Liver (tissue), 9 donors: ENCODE data around the gene ARHGEF25. TPM values are rescaled to one million over a fixed set of nuclear protein-coding genes. Genes with fewer than 3 reads are reported as not detected.
"Not testable (repeated sequence)": the region's sequence is repeated elsewhere in the genome, so short reads cannot be mapped to it uniquely, and the experiment has no call there.

Experiments
- DNase-seq: peaks from one replicate; pipeline ENCODE4 v3.0.0-alpha.2; 2017; ENCODE audit warnings: low spot score
- H3K27ac ChIP-seq, 2 donors: one replicate each; pipeline ENCODE4 v1.7.0; 2013; ENCODE audit warnings: inconsistent platforms in 2 of 2, low read length in 2 of 2, control low read depth in 1 of 2, low read depth in 1 of 2, mild to moderate bottlenecking in 1 of 2
- H3K27me3 ChIP-seq, 4 donors: one replicate each; pipeline versions ENCODE4 v1.6.1 to v1.7.0; 2013; ENCODE audit warnings: low read length in 3 of 4, inconsistent platforms in 1 of 4, mild to moderate bottlenecking in 1 of 4, moderate library complexity in 1 of 4; ENCODE audit not compliant: control insufficient read depth in 4 of 4, insufficient read depth in 4 of 4
- H3K36me3 ChIP-seq, 4 donors: one replicate each; pipeline versions ENCODE4 v1.6.1 to v1.7.0; 2013; ENCODE audit warnings: low read length in 3 of 4, mild to moderate bottlenecking in 3 of 4, low read depth in 1 of 4, moderate library complexity in 1 of 4; ENCODE audit not compliant: control insufficient read depth in 4 of 4, insufficient read depth in 3 of 4
- H3K4me1 ChIP-seq, 4 donors: one replicate each; pipeline versions ENCODE4 v1.6.1 to v1.7.0; 2013; ENCODE audit warnings: low read length in 3 of 4, mild to moderate bottlenecking in 3 of 4, moderate library complexity in 1 of 4; ENCODE audit not compliant: control insufficient read depth in 4 of 4, insufficient read depth in 4 of 4
- H3K4me3 ChIP-seq, 3 donors: one replicate each; pipeline versions ENCODE4 v1.6.1 to v1.7.0; 2013; ENCODE audit warnings: low read length in 3 of 3, control low read depth in 1 of 3, low read depth in 1 of 3, mild to moderate bottlenecking in 1 of 3
- H3K9ac ChIP-seq, 2 donors: one replicate each; pipeline ENCODE4 v1.7.0; 2013; ENCODE audit warnings: low read length in 2 of 2, mild to moderate bottlenecking in 2 of 2, moderate library complexity in 2 of 2, control low read depth in 1 of 2, low read depth in 1 of 2
- H3K9me3 ChIP-seq, 4 donors: one replicate each; pipeline versions ENCODE4 v1.6.1 to v1.7.0; 2013; ENCODE audit warnings: low read length in 3 of 4; ENCODE audit not compliant: control insufficient read depth in 4 of 4
- EGR1 ChIP-seq, 2 donors: IDR thresholded peaks; 2 replicates each; pipeline ENCODE4 v1.6.1; 2016 to 2018; ENCODE audit warnings: antibody characterized with exemption in 2 of 2, low read depth in 2 of 2
- FOXA1 ChIP-seq: IDR thresholded peaks from 2 replicates; pipeline ENCODE4 v1.6.1; 2016; ENCODE audit warnings: antibody characterized with exemption
- FOXA2 ChIP-seq: IDR thresholded peaks from 2 replicates; pipeline ENCODE4 v1.6.1; 2016; ENCODE audit warnings: antibody characterized with exemption
- GABPA ChIP-seq, 2 donors: IDR thresholded peaks in 1 of 2; conservative IDR thresholded peaks in 1 of 2; 2 replicates each; pipeline ENCODE4 v1.6.1; 2016; ENCODE audit warnings: antibody characterized with exemption in 2 of 2, mild to moderate bottlenecking in 1 of 2, moderate library complexity in 1 of 2
- NR2F2 ChIP-seq: IDR thresholded peaks from 2 replicates; pipeline ENCODE4 v1.6.1; 2016; ENCODE audit warnings: antibody characterized with exemption
- RAD21 ChIP-seq, 2 donors: IDR thresholded peaks; 2 replicates each; pipeline ENCODE4 v1.6.1; 2016; ENCODE audit warnings: antibody characterized with exemption in 2 of 2, mild to moderate bottlenecking in 2 of 2
- RXRA ChIP-seq, 2 donors: IDR thresholded peaks; 2 replicates each; pipeline ENCODE4 v1.6.1; 2017 to 2018; ENCODE audit warnings: antibody characterized with exemption in 2 of 2, mild to moderate bottlenecking in 1 of 2
- SP1 ChIP-seq: IDR thresholded peaks from 2 replicates; pipeline ENCODE4 v1.6.1; 2018; ENCODE audit warnings: antibody characterized with exemption, mild to moderate bottlenecking
- WGBS: extraction: QIAGEN DNeasy Blood & Tissue Kit; methylation state at CpG from one replicate; pipeline ENCODE4 v1.1.7; 2013; 5-methylcytosine and 5-hydroxymethylcytosine counted together
- polyA plus RNA-seq, 2 donors: library from polyadenylated mRNA; stranded (reverse) in 1 of 2; unstranded in 1 of 2; fragments of 200-250 nt in 1 of 2; fragments of >200 nt in 1 of 2; fragmentation: Nextera tagmentation in 1 of 2; extraction: Ambion mirVana in 1 of 2; gene quantifications; one replicate each; pipeline versions ENCODE4 v1.2.1 to v1.2.3, GENCODE V29; 2013 to 2015
- total RNA-seq, 2 donors: library from RNA; depleted of rRNA; stranded (reverse); fragments of >200 nt; gene quantifications; one replicate each; pipeline ENCODE4 v1.2.3, GENCODE V29; 2014
- TF ChIP-seq, protein P1 (sequence below): IDR thresholded peaks from 2 replicates; pipeline ENCODE4 v1.6.1; 2016; ENCODE audit warnings: antibody characterized with exemption
- TF ChIP-seq, protein P2 (sequence below): IDR thresholded peaks from 2 replicates; pipeline ENCODE4 v1.6.1; 2016; ENCODE audit warnings: antibody characterized with exemption
- TF ChIP-seq, protein P3 (sequence below): IDR thresholded peaks from 2 replicates; pipeline ENCODE4 v1.6.1; 2016; ENCODE audit warnings: antibody characterized with exemption, mild to moderate bottlenecking
- TF ChIP-seq, protein P4 (sequence below): fragments of 150-350 bp; IDR thresholded peaks from 2 replicates; pipeline ENCODE4 v1.5.1; 2017; ENCODE audit warnings: improper control_type of control experiment, low read depth, low read length; ENCODE audit not compliant: missing input control
- donor health status: healthy.
- donor health status: healthy.
- donor health status: healthy.
- donor health status: healthy.
- donor health status: healthy.

The ARHGEF25 gene
- total and polyA plus RNA-seq, 4 donors: 0.57 to 2.3 (median 1.9) TPM

DNA sequence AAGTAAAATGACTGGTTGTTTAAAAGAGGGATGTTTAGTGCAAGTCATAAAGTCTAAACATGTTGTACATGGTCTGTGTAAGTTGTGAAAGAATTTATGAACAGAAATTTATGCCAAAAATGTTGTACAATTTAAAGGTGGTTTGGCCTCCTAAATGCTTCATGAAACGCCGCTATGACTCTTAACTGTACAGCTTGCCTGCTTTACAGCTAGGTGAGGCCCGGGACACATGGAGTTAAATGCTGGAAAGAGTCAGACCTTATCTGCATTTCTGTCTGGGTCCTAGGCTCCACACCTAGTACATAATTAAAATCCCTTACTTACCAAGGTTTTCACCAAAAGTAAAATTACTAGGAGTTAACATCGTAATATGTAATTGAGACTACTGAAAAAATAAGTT is 50.1 kb downstream of the ARHGEF25 start:
- no peak for DNase-seq
- no peaks in the 10 kb centered on the region for H3K36me3 ChIP-seq
- H3K9me3 ChIP-seq: no peaks in the 10 kb centered on the region
- no peaks in the 10 kb centered on the region for H3K27me3 ChIP-seq
- H3K4me1 ChIP-seq: peaks cover 0 to 5% (median 4%) of the 10 kb centered on the region in 4 donors
- H3K9ac ChIP-seq: no peak overlapping the region
- TF ChIP-seq NR2F2: no peak
- TF ChIP-seq, protein P1, sequence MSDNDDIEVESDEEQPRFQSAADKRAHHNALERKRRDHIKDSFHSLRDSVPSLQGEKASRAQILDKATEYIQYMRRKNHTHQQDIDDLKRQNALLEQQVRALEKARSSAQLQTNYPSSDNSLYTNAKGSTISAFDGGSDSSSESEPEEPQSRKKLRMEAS: no peak
- no peak for TF ChIP-seq FOXA1
- TF ChIP-seq GABPA (IDR thresholded peaks at IDR 0.05 in 1 of 2, conservative IDR thresholded peaks at IDR 0.05 in 1 of 2): no peak
- TF ChIP-seq, protein P2, sequence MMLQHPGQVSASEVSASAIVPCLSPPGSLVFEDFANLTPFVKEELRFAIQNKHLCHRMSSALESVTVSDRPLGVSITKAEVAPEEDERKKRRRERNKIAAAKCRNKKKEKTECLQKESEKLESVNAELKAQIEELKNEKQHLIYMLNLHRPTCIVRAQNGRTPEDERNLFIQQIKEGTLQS: no peak
- no peak for TF ChIP-seq RAD21 (IDR thresholded peaks at IDR 0.05)
- no peak for TF ChIP-seq EGR1 (IDR thresholded peaks at IDR 0.05; ENCODE audit: low read depth in 2 of 2)
- no peak for TF ChIP-seq SP1
- TF ChIP-seq, protein P3, sequence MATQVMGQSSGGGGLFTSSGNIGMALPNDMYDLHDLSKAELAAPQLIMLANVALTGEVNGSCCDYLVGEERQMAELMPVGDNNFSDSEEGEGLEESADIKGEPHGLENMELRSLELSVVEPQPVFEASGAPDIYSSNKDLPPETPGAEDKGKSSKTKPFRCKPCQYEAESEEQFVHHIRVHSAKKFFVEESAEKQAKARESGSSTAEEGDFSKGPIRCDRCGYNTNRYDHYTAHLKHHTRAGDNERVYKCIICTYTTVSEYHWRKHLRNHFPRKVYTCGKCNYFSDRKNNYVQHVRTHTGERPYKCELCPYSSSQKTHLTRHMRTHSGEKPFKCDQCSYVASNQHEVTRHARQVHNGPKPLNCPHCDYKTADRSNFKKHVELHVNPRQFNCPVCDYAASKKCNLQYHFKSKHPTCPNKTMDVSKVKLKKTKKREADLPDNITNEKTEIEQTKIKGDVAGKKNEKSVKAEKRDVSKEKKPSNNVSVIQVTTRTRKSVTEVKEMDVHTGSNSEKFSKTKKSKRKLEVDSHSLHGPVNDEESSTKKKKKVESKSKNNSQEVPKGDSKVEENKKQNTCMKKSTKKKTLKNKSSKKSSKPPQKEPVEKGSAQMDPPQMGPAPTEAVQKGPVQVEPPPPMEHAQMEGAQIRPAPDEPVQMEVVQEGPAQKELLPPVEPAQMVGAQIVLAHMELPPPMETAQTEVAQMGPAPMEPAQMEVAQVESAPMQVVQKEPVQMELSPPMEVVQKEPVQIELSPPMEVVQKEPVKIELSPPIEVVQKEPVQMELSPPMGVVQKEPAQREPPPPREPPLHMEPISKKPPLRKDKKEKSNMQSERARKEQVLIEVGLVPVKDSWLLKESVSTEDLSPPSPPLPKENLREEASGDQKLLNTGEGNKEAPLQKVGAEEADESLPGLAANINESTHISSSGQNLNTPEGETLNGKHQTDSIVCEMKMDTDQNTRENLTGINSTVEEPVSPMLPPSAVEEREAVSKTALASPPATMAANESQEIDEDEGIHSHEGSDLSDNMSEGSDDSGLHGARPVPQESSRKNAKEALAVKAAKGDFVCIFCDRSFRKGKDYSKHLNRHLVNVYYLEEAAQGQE: no peak
- TF ChIP-seq, protein P4, sequence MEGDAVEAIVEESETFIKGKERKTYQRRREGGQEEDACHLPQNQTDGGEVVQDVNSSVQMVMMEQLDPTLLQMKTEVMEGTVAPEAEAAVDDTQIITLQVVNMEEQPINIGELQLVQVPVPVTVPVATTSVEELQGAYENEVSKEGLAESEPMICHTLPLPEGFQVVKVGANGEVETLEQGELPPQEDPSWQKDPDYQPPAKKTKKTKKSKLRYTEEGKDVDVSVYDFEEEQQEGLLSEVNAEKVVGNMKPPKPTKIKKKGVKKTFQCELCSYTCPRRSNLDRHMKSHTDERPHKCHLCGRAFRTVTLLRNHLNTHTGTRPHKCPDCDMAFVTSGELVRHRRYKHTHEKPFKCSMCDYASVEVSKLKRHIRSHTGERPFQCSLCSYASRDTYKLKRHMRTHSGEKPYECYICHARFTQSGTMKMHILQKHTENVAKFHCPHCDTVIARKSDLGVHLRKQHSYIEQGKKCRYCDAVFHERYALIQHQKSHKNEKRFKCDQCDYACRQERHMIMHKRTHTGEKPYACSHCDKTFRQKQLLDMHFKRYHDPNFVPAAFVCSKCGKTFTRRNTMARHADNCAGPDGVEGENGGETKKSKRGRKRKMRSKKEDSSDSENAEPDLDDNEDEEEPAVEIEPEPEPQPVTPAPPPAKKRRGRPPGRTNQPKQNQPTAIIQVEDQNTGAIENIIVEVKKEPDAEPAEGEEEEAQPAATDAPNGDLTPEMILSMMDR: no peak
- no peak for TF ChIP-seq FOXA2
- TF ChIP-seq RXRA (IDR thresholded peaks at IDR 0.05): no peak
- no peak overlapping the region for H3K4me3 ChIP-seq
- 88% methylated on average over 4 of the region's 4 CpGs for WGBS
- no peak overlapping the region for H3K27ac ChIP-seq

DNA sequence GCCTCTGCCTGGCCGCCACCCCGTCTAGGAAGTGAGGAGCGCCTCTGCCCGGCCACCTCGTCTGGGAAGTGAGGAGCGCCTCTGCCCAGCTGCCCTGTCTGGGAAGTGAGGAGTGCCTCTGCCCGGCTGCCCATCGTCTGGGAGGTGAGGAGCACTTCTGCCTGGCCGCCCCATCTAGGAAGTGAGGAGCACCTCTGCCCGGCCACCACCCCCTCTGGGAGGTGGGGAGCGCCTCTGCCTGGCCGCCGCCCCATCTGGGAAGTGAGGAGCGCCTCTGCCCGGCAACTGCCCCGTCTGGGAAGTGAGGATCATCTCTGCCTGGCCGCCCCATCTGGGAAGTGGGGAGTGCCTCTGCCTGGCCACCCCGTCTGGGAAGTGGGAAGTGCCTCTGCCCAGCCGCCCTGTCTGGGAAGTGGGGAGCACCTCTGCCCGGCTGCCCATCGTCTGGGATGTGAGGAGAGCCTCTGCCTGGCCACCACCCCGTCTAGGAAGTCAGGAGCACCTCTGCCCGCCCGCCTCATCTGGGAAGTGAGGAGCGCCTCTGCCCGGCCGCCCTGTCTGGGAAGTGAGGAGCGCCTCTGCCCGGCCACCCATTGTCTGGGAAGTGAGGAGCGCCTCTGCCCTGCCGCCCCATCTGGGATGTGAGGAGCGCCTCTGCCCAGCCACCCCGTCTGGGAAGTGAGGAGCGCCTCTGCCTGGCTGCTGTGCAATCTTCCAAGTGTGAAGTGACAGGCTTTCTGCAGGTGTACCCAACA is 54.0 kb downstream of the ARHGEF25 start:
- 84% methylated on average over 34 of the region's 34 CpGs for WGBS
- not testable (repeated sequence) for H3K27ac ChIP-seq, H3K4me3 ChIP-seq, H3K4me1 ChIP-seq, H3K9me3 ChIP-seq, DNase-seq, H3K9ac ChIP-seq, H3K27me3 ChIP-seq, H3K36me3 ChIP-seq

Other genes starting within 250 kb of the ARHGEF25 start
- gene R3HDM2, start 180.4 kb upstream of the ARHGEF25 start, total RNA-seq: 10 to 100 TPM in 1 of 2 donors, 1 to 10 TPM in 1; 7.4 to 28.9 TPM
- gene R3HDM2, start 180.4 kb upstream of the ARHGEF25 start, polyA plus RNA-seq: 10 to 100 TPM; 11.2 to 19.0 TPM
- gene INHBC, start 176.7 kb upstream of the ARHGEF25 start, total RNA-seq: 100 to 1,000 TPM in 1 of 2 donors, 1 to 10 TPM in 1; 2.8 to 102 TPM
- gene INHBC, start 176.7 kb upstream of the ARHGEF25 start, polyA plus RNA-seq: 100 to 1,000 TPM in 1 of 2 donors, 10 to 100 TPM in 1; 71.0 to 134 TPM
- 100 to 1,000 TPM in 1 of 2 donors, 10 to 100 TPM in 1; 17.6 to 181 TPM for gene INHBE, start 156.1 kb upstream of the ARHGEF25 start, total RNA-seq
- 100 to 1,000 TPM in 1 of 2 donors, 10 to 100 TPM in 1; 82.5 to 137 TPM for gene INHBE, start 156.1 kb upstream of the ARHGEF25 start, polyA plus RNA-seq
- under 1 TPM; 0.09 to 0.25 TPM for gene GLI1, start 151.7 kb upstream of the ARHGEF25 start, total RNA-seq
- gene GLI1, start 151.7 kb upstream of the ARHGEF25 start, polyA plus RNA-seq: under 1 TPM; 0.23 to 0.44 TPM
- 10 to 100 TPM in 1 of 2 donors, 1 to 10 TPM in 1; 7.7 to 12.0 TPM for gene ARHGAP9, start 131.6 kb upstream of the ARHGEF25 start, total RNA-seq
- gene ARHGAP9, start 131.6 kb upstream of the ARHGEF25 start, polyA plus RNA-seq: 1 to 10 TPM; 3.0 to 6.5 TPM
- gene MARS1, start 123.4 kb upstream of the ARHGEF25 start, total RNA-seq: 10 to 100 TPM; 45.0 to 83.3 TPM
- gene MARS1, start 123.4 kb upstream of the ARHGEF25 start, polyA plus RNA-seq: 10 to 100 TPM; 43.9 to 66.9 TPM
- 10 to 100 TPM in 1 of 2 donors, 1 to 10 TPM in 1; 4.7 to 12.6 TPM for gene DDIT3, start 90.9 kb upstream of the ARHGEF25 start, total RNA-seq
- 10 to 100 TPM; 19.9 to 30.2 TPM for gene DDIT3, start 90.9 kb upstream of the ARHGEF25 start, polyA plus RNA-seq
- gene MBD6, start 88.6 kb upstream of the ARHGEF25 start, total RNA-seq: 10 to 100 TPM in 1 of 2 donors, 1 to 10 TPM in 1; 9.9 to 20.2 TPM
- 10 to 100 TPM; 14.7 to 15.1 TPM for gene MBD6, start 88.6 kb upstream of the ARHGEF25 start, polyA plus RNA-seq
- 10 to 100 TPM; 28.5 to 33.2 TPM for gene DCTN2, start 64.2 kb upstream of the ARHGEF25 start, total RNA-seq
- gene DCTN2, start 64.2 kb upstream of the ARHGEF25 start, polyA plus RNA-seq: 10 to 100 TPM; 29.2 to 66.6 TPM
- under 1 TPM in 1 of 2 donors, not detected in 1; 0.42 TPM for gene KIF5A, start 61.4 kb upstream of the ARHGEF25 start, total RNA-seq
- gene KIF5A, start 61.4 kb upstream of the ARHGEF25 start, polyA plus RNA-seq: under 1 TPM in 1 of 2 donors, not detected in 1; 0.01 TPM
- 10 to 100 TPM in 1 of 2 donors, 1 to 10 TPM in 1; 6.5 to 11.9 TPM for gene PIP4K2C, start 20.2 kb upstream of the ARHGEF25 start, total RNA-seq
- 10 to 100 TPM in 1 of 2 donors, 1 to 10 TPM in 1; 7.1 to 11.7 TPM for gene PIP4K2C, start 20.2 kb upstream of the ARHGEF25 start, polyA plus RNA-seq
- 1 to 10 TPM; 1.1 to 3.2 TPM for gene DTX3, start 6.6 kb upstream of the ARHGEF25 start, total RNA-seq
- gene DTX3, start 6.6 kb upstream of the ARHGEF25 start, polyA plus RNA-seq: 1 to 10 TPM; 1.1 to 1.7 TPM
- gene B4GALNT1, start 21.8 kb downstream of the ARHGEF25 start, total RNA-seq: under 1 TPM in 1 of 2 donors, not detected in 1; 0.25 TPM
- under 1 TPM; 0.11 to 0.30 TPM for gene B4GALNT1, start 21.8 kb downstream of the ARHGEF25 start, polyA plus RNA-seq
- 100 to 1,000 TPM; 136 to 357 TPM for gene OS9, start 82.7 kb downstream of the ARHGEF25 start, total RNA-seq
- 100 to 1,000 TPM; 153 to 280 TPM for gene OS9, start 82.7 kb downstream of the ARHGEF25 start, polyA plus RNA-seq
- gene AGAP2, start 127.3 kb downstream of the ARHGEF25 start, total RNA-seq: 1 to 10 TPM; 1.0 to 1.7 TPM
- under 1 TPM; 0.18 to 0.28 TPM for gene AGAP2, start 127.3 kb downstream of the ARHGEF25 start, polyA plus RNA-seq
- 10 to 100 TPM; 26.9 to 39.4 TPM for gene TSPAN31, start 133.6 kb downstream of the ARHGEF25 start, total RNA-seq
- 10 to 100 TPM; 16.9 to 22.3 TPM for gene TSPAN31, start 133.6 kb downstream of the ARHGEF25 start, polyA plus RNA-seq
- 10 to 100 TPM; 28.1 to 69.1 TPM for gene CDK4, start 140.9 kb downstream of the ARHGEF25 start, total RNA-seq
- 10 to 100 TPM; 36.6 to 39.9 TPM for gene CDK4, start 140.9 kb downstream of the ARHGEF25 start, polyA plus RNA-seq
- gene MARCHF9, start 143.7 kb downstream of the ARHGEF25 start, total RNA-seq: 1 to 10 TPM; 1.9 to 2.4 TPM
- 1 to 10 TPM; 1.1 to 3.0 TPM for gene MARCHF9, start 143.7 kb downstream of the ARHGEF25 start, polyA plus RNA-seq
- gene CYP27B1, start 155.6 kb downstream of the ARHGEF25 start, total RNA-seq: 1 to 10 TPM in 1 of 2 donors, under 1 TPM in 1; 0.05 to 1.6 TPM
- under 1 TPM; 0.06 to 0.28 TPM for gene CYP27B1, start 155.6 kb downstream of the ARHGEF25 start, polyA plus RNA-seq
- gene METTL1, start 160.7 kb downstream of the ARHGEF25 start, total RNA-seq: 1 to 10 TPM; 2.8 to 3.8 TPM
- gene METTL1, start 160.7 kb downstream of the ARHGEF25 start, polyA plus RNA-seq: 10 to 100 TPM; 10.3 to 11.2 TPM
- 1 to 10 TPM; 2.2 to 6.4 TPM for gene EEF1AKMT3, start 161.2 kb downstream of the ARHGEF25 start, total RNA-seq
- gene EEF1AKMT3, start 161.2 kb downstream of the ARHGEF25 start, polyA plus RNA-seq: 1 to 10 TPM; 1.5 to 2.0 TPM
- gene TSFM, start 171.4 kb downstream of the ARHGEF25 start, total RNA-seq: 10 to 100 TPM; 14.6 to 18.1 TPM
- 10 to 100 TPM; 58.2 to 60.5 TPM for gene TSFM, start 171.4 kb downstream of the ARHGEF25 start, polyA plus RNA-seq
- gene AVIL, start 207.3 kb downstream of the ARHGEF25 start, total RNA-seq: 1 to 10 TPM; 1.3 to 6.4 TPM
- 1 to 10 TPM in 1 of 2 donors, under 1 TPM in 1; 0.48 to 1.8 TPM for gene AVIL, start 207.3 kb downstream of the ARHGEF25 start, polyA plus RNA-seq
- 10 to 100 TPM; 38.6 to 60.9 TPM for gene CTDSP2, start 235.3 kb downstream of the ARHGEF25 start, total RNA-seq
- 10 to 100 TPM; 20.1 to 48.9 TPM for gene CTDSP2, start 235.3 kb downstream of the ARHGEF25 start, polyA plus RNA-seq